SK-N-MC (cell line): ENCODE results near the gene DCAF12.

Experiments
- EZH2 ChIP-seq: fragments of 200-600 bp; sonication (generic); IDR thresholded peaks from one replicate; pipeline ENCODE4 v1.6.1; 2017; ENCODE audit warnings: antibody characterized with exemption
- POLR2AphosphoS5 ChIP-seq: IDR thresholded peaks from 2 replicates; pipeline ENCODE4 v1.6.1; 2012; ENCODE audit warnings: mild to moderate bottlenecking, low read depth, low read length, borderline replicate concordance

DNA sequence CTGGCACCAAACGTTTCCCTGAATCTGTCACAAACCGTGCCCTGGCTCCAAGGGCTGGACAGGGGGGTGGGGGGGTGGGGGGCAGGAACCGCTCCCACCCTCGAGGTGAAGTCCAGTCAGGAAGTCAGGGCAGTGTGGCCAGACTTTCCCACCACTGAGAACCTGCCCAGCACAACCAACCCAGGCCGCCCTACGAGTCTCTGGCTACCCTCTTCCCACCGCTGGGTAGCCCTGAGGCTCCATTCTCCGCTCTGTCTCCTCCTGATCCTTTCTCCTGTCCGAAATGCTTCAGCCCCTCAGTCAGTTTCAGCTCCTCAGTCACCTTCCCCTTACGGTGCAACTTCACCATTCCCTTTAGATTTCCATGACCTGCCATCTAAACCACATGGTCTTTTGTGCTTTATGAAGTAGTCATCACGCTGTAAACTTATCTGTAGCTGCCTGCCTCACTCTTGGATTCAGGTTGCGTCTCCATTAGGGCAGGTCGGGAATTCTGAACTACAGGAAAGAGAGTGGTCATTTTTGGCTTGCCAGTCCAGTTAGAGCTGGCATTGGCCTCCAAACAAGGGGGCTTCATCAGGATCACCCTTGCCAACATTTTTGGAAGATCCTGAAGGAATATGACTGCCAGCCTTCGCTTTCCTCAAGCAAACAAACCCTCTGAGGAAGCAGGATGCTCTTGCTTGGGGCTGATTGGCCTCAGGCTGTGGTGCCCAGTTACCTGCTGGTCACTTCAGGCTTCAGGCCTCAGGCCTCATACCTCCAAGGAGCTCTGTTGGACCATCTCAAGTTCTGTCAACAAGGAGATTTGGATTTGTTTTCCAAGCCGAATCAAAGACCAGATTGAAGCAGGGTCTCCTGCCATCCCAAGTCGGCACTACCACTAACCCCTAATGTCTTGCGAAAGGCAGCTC is 794 bp upstream of the DCAF12 start:
- TF ChIP-seq POLR2AphosphoS5 (no peak), EZH2 (no peak)
